Keratinocyte (primary cell): Measurements from ENCODE around the gene SLC6A9. TPM values are rescaled to one million over a fixed set of nuclear protein-coding genes. Genes with fewer than 3 reads are reported as not detected.

Experiments
- DNase-seq: peaks from one replicate; pipeline ENCODE4 v3.0.0-alpha.2; 2011; ENCODE audit warnings: low read depth, missing footprints, low spot score
- FAIRE-seq: peaks from 2 replicates; lab custom pipeline; 2011; peaks lifted over from hg19 to GRCh38; lab: Jason Lieb, UNC
- H2AFZ ChIP-seq: 2 replicates; pipeline ENCODE4 v1.6.0; 2012; ENCODE audit warnings: low read length, control low read depth, inconsistent platforms; ENCODE audit not compliant: control insufficient read depth
- H3K27ac ChIP-seq: 2 replicates; pipeline ENCODE4 v1.5.1; 2011; ENCODE audit warnings: low read length; ENCODE audit not compliant: control insufficient read depth, insufficient read depth
- H3K27me3 ChIP-seq: 3 replicates; pipeline ENCODE4 v1.6.0; 2011; ENCODE audit warnings: low read length; ENCODE audit not compliant: control insufficient read depth, insufficient read depth; ENCODE audit errors: extremely low read depth
- H3K36me3 ChIP-seq, 2 experiments: 2 replicates in 1 of 2; 3 replicates in 1 of 2; pipeline ENCODE4 v1.5.1; 2011; ENCODE audit warnings: low read length in 2 of 2, mild to moderate bottlenecking in 1 of 2; ENCODE audit not compliant: control insufficient read depth in 2 of 2, insufficient read depth in 2 of 2; ENCODE audit errors: extremely low read depth in 1 of 2
- H3K4me1 ChIP-seq: 3 replicates; pipeline ENCODE4 v1.5.1; 2011; ENCODE audit warnings: low read length; ENCODE audit not compliant: control insufficient read depth, insufficient read depth; ENCODE audit errors: extremely low read depth
- H3K4me2 ChIP-seq: 3 replicates; pipeline ENCODE4 v1.6.0; 2011; ENCODE audit warnings: low read depth, low read length; ENCODE audit not compliant: control insufficient read depth, insufficient read depth; ENCODE audit errors: extremely low read depth
- H3K4me3 ChIP-seq, 3 experiments: fragments of 200-600 bp in 1 of 3; sonication (generic) in 1 of 3; 2 replicates in 2 of 3; 3 replicates in 1 of 3; pipeline ENCODE4 v1.5.1; 2011 to 2016; ENCODE audit warnings: low read length in 3 of 3, mild to moderate bottlenecking in 3 of 3, control low read depth in 2 of 3, inconsistent platforms in 1 of 3, low read depth in 1 of 3, mixed read lengths in 1 of 3, mixed run types in 1 of 3, moderate library complexity in 1 of 3; ENCODE audit not compliant: control insufficient read depth in 2 of 3, insufficient read depth in 2 of 3; ENCODE audit errors: extremely low read depth in 1 of 3
- H3K79me2 ChIP-seq: 2 replicates; pipeline ENCODE4 v1.6.0; 2012; ENCODE audit warnings: low read length; ENCODE audit not compliant: control insufficient read depth, insufficient read depth
- H3K9ac ChIP-seq: 3 replicates; pipeline ENCODE4 v1.6.0; 2011; ENCODE audit warnings: low read length; ENCODE audit not compliant: control insufficient read depth, insufficient read depth; ENCODE audit errors: extremely low read depth
- H3K9me1 ChIP-seq: 3 replicates; pipeline ENCODE4 v1.6.0; 2011; ENCODE audit warnings: low read length; ENCODE audit not compliant: control insufficient read depth, insufficient read depth; ENCODE audit errors: extremely low read depth
- H3K9me3 ChIP-seq: 2 replicates; pipeline ENCODE4 v1.5.1; 2012; ENCODE audit warnings: low read depth, low read length; ENCODE audit not compliant: control insufficient read depth
- H4K20me1 ChIP-seq: 3 replicates; pipeline ENCODE4 v1.6.0; 2011; ENCODE audit warnings: low read length; ENCODE audit not compliant: control insufficient read depth, insufficient read depth; ENCODE audit errors: extremely low read depth
- CTCF ChIP-seq, 3 experiments: IDR thresholded peaks in 1 of 3; conservative IDR thresholded peaks in 1 of 3; optimal IDR thresholded peaks in 1 of 3; 2 replicates in 2 of 3; 3 replicates in 1 of 3; pipeline versions ENCODE3 to v1.5.1; 2011; ENCODE audit warnings: low read length in 3 of 3, mild to moderate bottlenecking in 3 of 3, moderate library complexity in 2 of 3, control low read depth in 1 of 3, inconsistent platforms in 1 of 3; ENCODE audit not compliant: insufficient read depth in 2 of 3; ENCODE audit errors: extremely low read depth in 1 of 3
- EZH2 ChIP-seq: IDR thresholded peaks from one replicate; pipeline ENCODE4 v1.6.1; 2012; ENCODE audit warnings: inconsistent platforms, mild to moderate bottlenecking, low read length, moderate library complexity
- dilution Hi-C: fragments of 300-500 bp; cut with MboI; formaldehyde crosslinking; loops from one replicate; pipeline ENCODE4 v1.7.0; 2020; ENCODE audit warnings: low sequenced_read_pairs; ENCODE audit not compliant: extremely low pct_ligation_motif_present
- polyA plus RNA-seq, 5 experiments: library from polyadenylated mRNA; depleted of rRNA in 3 of 5; stranded (reverse) in 3 of 5; stranded (forward) in 1 of 5; unstranded in 1 of 5; fragments of >200 nt; gene quantifications; 1 replicate in 1 of 5; 2 replicates in 3 of 5; 3 replicates in 1 of 5; pipeline versions ENCODE4 v1.2.1 to v1.2.3, GENCODE V29; 2011 to 2012; ENCODE audit warnings: missing spikeins in 2 of 5, low read depth in 1 of 5, low replicate concordance in 1 of 5

The SLC6A9 gene
- polyA plus RNA-seq, 1 donor (not counting 4 experiments of a cell fraction or from before 2014, with no cell fraction given): 5.3 TPM

- H3K9me3 ChIP-seq: no peaks in the 10 kb centered on the region
- H3K9me1 ChIP-seq: no peaks in the 10 kb centered on the region
- no peak overlapping the region for H3K4me2 ChIP-seq
- H3K4me3 ChIP-seq: no peak overlapping the region
- H4K20me1 ChIP-seq: no peaks in the 10 kb centered on the region
- no peak overlapping the region for H3K9ac ChIP-seq
- H3K79me2 ChIP-seq: no peaks in the 10 kb centered on the region
- no peak for FAIRE-seq
- TF ChIP-seq EZH2: no peak
- TF ChIP-seq CTCF (optimal IDR thresholded peaks at IDR 0.05 in 1 of 3, IDR thresholded peaks at IDR 0.05 in 1 of 3, conservative IDR thresholded peaks at IDR 0.05 in 1 of 3; ENCODE audit: extremely low read depth in 1 of 3, insufficient read depth in 2 of 3, low read length in 3 of 3): no peak
- no peak overlapping the region for H3K27ac ChIP-seq
- no peak for DNase-seq
- H3K36me3 ChIP-seq: peaks cover 4 to 19% of the 10 kb centered on the region in 2 experiments
- H3K27me3 ChIP-seq: no peaks in the 10 kb centered on the region
- peaks cover 4% of the 10 kb centered on the region for H3K4me1 ChIP-seq
- H2AFZ ChIP-seq: no peak overlapping the region
- dilution Hi-C loops: no loop called here
Observed at GRCh38 chr1:44021156-44021555, 10.1 kb downstream of the SLC6A9 start.

GRCh38 chr1:44020464-44020863 is 10.8 kb downstream of the SLC6A9 start:
- Histone ChIP-seq H3K27ac (no peak overlapping the region), H3K9ac (no peak overlapping the region), H3K4me1 (peaks cover 4% of the 10 kb centered on the region), H3K9me3 (no peaks in the 10 kb centered on the region), H3K27me3 (no peaks in the 10 kb centered on the region), H3K79me2 (no peaks in the 10 kb centered on the region), H3K9me1 (no peaks in the 10 kb centered on the region), H3K4me3 (no peak overlapping the region), H3K4me2 (no peak overlapping the region), H2AFZ (no peak overlapping the region), H4K20me1 (no peaks in the 10 kb centered on the region), H3K36me3 (peaks cover 4 to 19% of the 10 kb centered on the region in 2 experiments)
- dilution Hi-C loops: no loop called here
- FAIRE-seq (no peak), DNase-seq (no peak)
- no peak for TF ChIP-seq EZH2
- TF ChIP-seq CTCF (optimal IDR thresholded peaks at IDR 0.05 in 1 of 3, IDR thresholded peaks at IDR 0.05 in 1 of 3, conservative IDR thresholded peaks at IDR 0.05 in 1 of 3; ENCODE audit: extremely low read depth in 1 of 3, insufficient read depth in 2 of 3, low read length in 3 of 3): no peak
